Right lobe of liver (tissue), 6 donors: ENCODE data around the gene ZFPM1. TPM values are rescaled to one million over a fixed set of nuclear protein-coding genes. Genes with fewer than 3 reads are reported as not detected.

ENCODE experiments used
- ATAC-seq, 4 donors: fragments of 200-7000 bp; cut with Tn5 transposase; one replicate each; pipeline ENCODE4 v1.9.1; 2020; ENCODE audit warnings: mild to moderate bottlenecking in 4 of 4, moderate library complexity in 4 of 4
- DNase-seq, 3 donors: peaks; one replicate each; pipeline ENCODE4 v3.0.0-alpha.2; 2020
- H3K27ac ChIP-seq, 3 donors: fragments of 200-600 bp; one replicate each; pipeline ENCODE4 v1.8.0; 2022
- H3K27me3 ChIP-seq, 2 donors: fragments of 200-600 bp; one replicate each; pipeline ENCODE4 v1.8.0; 2022
- H3K36me3 ChIP-seq, 4 donors: fragments of 200-600 bp; sonication (generic) in 1 of 4; one replicate each; pipeline versions ENCODE4 v1.5.1 to v1.8.0; 2017 to 2022; ENCODE audit warnings: control low read depth in 1 of 4
- H3K4me1 ChIP-seq, 4 donors: fragments of 200-600 bp; sonication (generic) in 1 of 4; one replicate each; pipeline versions ENCODE4 v1.5.1 to v1.8.0; 2017 to 2022; ENCODE audit warnings: control low read depth in 1 of 4
- H3K4me3 ChIP-seq, 3 donors: fragments of 200-600 bp; one replicate each; pipeline ENCODE4 v1.8.0; 2022
- H3K9me3 ChIP-seq, 4 donors: fragments of 200-600 bp; sonication (generic) in 1 of 4; one replicate each; pipeline versions ENCODE4 v1.5.1 to v1.8.0; 2017 to 2022; ENCODE audit warnings: control low read depth in 1 of 4
- CTCF ChIP-seq, 4 donors: fragments of 200-600 bp in 3 of 4; fragments of 450-650 bp in 1 of 4; IDR thresholded peaks; one replicate each; pipeline versions ENCODE4 v1.5.1 to v1.8.0; 2016 to 2022; ENCODE audit warnings: antibody characterized with exemption in 4 of 4, mild to moderate bottlenecking in 2 of 4
- POLR2A ChIP-seq: fragments of 450-650 bp; IDR thresholded peaks from one replicate; pipeline ENCODE4 v1.6.1; 2017; ENCODE audit warnings: antibody characterized with exemption, mild to moderate bottlenecking
- WGBS: methylation state at CpG from one replicate; pipeline ENCODE4 v1.1.6; 2018; ENCODE audit warnings: low coverage, low lambda C conversion rate; ENCODE audit not compliant: insufficient coverage; ENCODE audit errors: missing lambda C conversion rate; 5-methylcytosine and 5-hydroxymethylcytosine counted together
- intact Hi-C, 2 donors: fragments of 100-400 bp; cut with DNase I; formaldehyde crosslinking; loops; one replicate each; pipeline versions ENCODE4 v1.11.2 to v1.14.1; 2022
- total RNA-seq, 6 experiments: library from RNA; depleted of rRNA in 2 of 6; stranded (reverse); fragments of >200 nt in 2 of 6; fragmentation: NEBNext Ultra II Directional in 3 of 6; extraction: Animal tissue kit (Norgen Biotek cat#: 25700) in 3 of 6; gene quantifications; one replicate each; pipeline versions ENCODE4 v1.1.0 to v1.2.4, GENCODE V29; 2016 to 2023
- donor health status: DM: no; HTN: yes; CAD: no.
- donor health status: DM: no; HTN: no; CAD: no.
- donor health status: DM: no; HTN: no; CAD: no.
- donor health status: DM: no; HTN: yes; CAD: no.
- donor health status: DM: no; HTN: yes; CAD: no.

ZFPM1 gene
- total RNA-seq, 6 experiments from 2014 or later = 3.8 to 15.5 (median 8.3) TPM

- intact Hi-C loops = no loop called here
- H3K4me3 ChIP-seq = no peak overlapping the region
- H3K27me3 ChIP-seq = no peaks in the 10 kb centered on the region
- peaks cover 0 to 23% (median 9%) of the 10 kb centered on the region in 4 donors for H3K4me1 ChIP-seq
- 54% methylated on average over 10 of the region's 15 CpGs for WGBS
- DNase-seq (no peak), ATAC-seq (peak in 1 of 4 donors; percentile 9)
- H3K9me3 ChIP-seq = no peaks in the 10 kb centered on the region
- TF ChIP-seq CTCF (IDR thresholded peaks at IDR 0.05) = no peak
- TF ChIP-seq POLR2A = no peak
- no peak overlapping the region for H3K27ac ChIP-seq
- no peaks in the 10 kb centered on the region for H3K36me3 ChIP-seq
Measured at GRCh38 chr16:88466175-88466862, 13.2 kb downstream of the ZFPM1 start.

GRCh38 chr16:88466949-88467348, 13.9 kb downstream of the ZFPM1 start:
- Histone ChIP-seq H3K36me3 (no peaks in the 10 kb centered on the region), H3K4me1 (peaks cover 0 to 17% (median 6%) of the 10 kb centered on the region in 4 donors), H3K27ac (no peak overlapping the region), H3K9me3 (no peaks in the 10 kb centered on the region), H3K27me3 (no peaks in the 10 kb centered on the region), H3K4me3 (no peak overlapping the region)
- WGBS = 40% methylated on average over 3 of the region's 13 CpGs
- intact Hi-C loops = no loop called here
- TF ChIP-seq CTCF (IDR thresholded peaks at IDR 0.05) (no peak), POLR2A (no peak)
- ATAC-seq = peak in 2 of 4 donors; percentile 9 to 63
- DNase-seq = no peak

DNA sequence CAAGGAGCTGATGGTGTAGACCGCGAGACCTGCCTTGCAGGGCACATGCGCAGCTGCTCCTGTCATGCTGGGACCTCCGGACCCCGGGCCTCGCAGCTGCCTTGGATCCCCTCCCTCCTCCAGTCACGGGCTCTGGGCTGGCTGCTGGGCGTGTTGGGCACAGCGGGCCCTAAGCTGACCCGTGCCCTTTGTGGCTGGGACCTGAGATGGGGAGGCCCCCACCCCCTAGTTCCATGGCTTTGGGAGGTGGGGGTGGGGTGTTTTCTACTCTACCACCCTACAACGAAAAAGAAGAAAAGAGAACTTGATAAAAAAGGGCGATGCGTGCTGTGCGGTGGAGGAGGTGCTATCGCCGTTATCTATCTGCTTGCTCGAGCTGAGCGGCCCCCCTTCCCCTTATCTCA, 14.5 kb downstream of the ZFPM1 start:
- peaks cover 0 to 17% (median 6%) of the 10 kb centered on the region in 4 donors for H3K4me1 ChIP-seq

GRCh38 chr16:88468275-88469129, 15.4 kb downstream of the ZFPM1 start:
- Histone ChIP-seq H3K27me3 (no peaks in the 10 kb centered on the region), H3K4me1 (peaks cover 0 to 20% (median 6%) of the 10 kb centered on the region in 4 donors), H3K36me3 (no peaks in the 10 kb centered on the region), H3K27ac (no peak overlapping the region), H3K9me3 (no peaks in the 10 kb centered on the region), H3K4me3 (no peak overlapping the region)
- DNase-seq (peak; percentile 64 to 92 (median 75)), ATAC-seq (peak; percentile 62 to 86 (median 78))
- 33% methylated on average over 12 of the region's 20 CpGs for WGBS
- no peak for TF ChIP-seq POLR2A
- TF ChIP-seq CTCF (IDR thresholded peaks at IDR 0.05) = no peak
- intact Hi-C loops = no loop called here

More for the DNA sequence above, 14.5 kb downstream of the ZFPM1 start:
- no peak for DNase-seq
- Histone ChIP-seq H3K9me3 (no peaks in the 10 kb centered on the region), H3K4me3 (no peak overlapping the region), H3K36me3 (no peaks in the 10 kb centered on the region), H3K27ac (no peak overlapping the region), H3K27me3 (no peaks in the 10 kb centered on the region)
- TF ChIP-seq POLR2A = no peak
- TF ChIP-seq CTCF (IDR thresholded peaks at IDR 0.05) = no peak
- 71% methylated on average over 8 of the region's 18 CpGs for WGBS
- ATAC-seq = no peak
- intact Hi-C loops = no loop called here
